HG03139 (cell line): ENCODE data around the gene TOGARAM2.

Experiments used
- ATAC-seq: cut with Tn5 transposase; IDR thresholded peaks from one replicate; pipeline ENCODE4 v1.9.1; 2021; ENCODE audit not compliant: unreplicated experiment

The TOGARAM2 gene

GRCh38 chr2:28997847-28998735 lies 17.0 kb downstream of the TOGARAM2 start:
- no peak for ATAC-seq

DNA sequence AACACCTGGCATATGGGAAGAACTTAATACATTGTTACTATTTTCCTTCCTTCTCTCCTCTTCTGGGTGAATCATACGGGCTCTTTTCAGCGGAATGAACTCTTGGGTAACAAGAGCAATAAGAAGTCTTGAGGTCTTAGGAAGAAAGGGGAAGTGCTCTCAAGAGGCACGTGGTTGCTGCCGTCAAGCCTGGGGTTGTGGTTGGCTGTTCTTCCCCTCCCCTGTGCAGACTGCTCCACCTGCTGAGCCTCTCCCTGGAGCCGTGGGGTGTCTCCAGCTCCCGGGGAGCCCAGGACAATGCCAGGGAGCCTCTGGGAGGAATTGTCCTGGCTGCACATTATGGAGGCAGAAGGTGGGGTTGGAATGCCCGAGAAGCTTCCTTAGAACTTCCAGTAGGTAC lies 19.4 kb downstream of the TOGARAM2 start:
- peak; percentile 95 for ATAC-seq

GRCh38 chr2:29000956-29001355 lies 19.9 kb downstream of the TOGARAM2 start:
- ATAC-seq, result peak; percentile 36

- no peak for ATAC-seq
Measured at GRCh38 chr2:29001806-29002205, 20.7 kb downstream of the TOGARAM2 start.

DNA sequence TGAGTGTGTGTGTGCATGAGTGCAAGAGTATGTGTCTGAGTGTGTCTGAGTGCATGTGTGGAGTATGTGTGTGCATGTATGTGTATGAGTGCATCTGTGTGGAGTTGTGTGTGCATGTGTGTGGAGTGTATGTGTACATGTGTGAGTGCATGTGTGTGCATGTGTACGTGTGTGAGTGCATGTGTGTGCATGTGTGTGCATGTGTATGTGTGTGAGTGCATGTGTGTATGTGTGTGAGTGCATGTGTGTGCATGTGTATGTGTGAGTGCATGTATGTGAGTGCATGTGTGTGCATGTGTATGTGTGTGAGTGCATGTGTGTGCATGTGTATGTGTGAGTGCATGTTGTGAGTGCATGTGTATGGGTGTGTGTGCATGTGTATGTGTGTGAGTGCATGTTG lies 23.7 kb downstream of the TOGARAM2 start:
- no peak for ATAC-seq

- ATAC-seq, result no peak
Measured at GRCh38 chr2:29005331-29005730, 24.2 kb downstream of the TOGARAM2 start.

DNA sequence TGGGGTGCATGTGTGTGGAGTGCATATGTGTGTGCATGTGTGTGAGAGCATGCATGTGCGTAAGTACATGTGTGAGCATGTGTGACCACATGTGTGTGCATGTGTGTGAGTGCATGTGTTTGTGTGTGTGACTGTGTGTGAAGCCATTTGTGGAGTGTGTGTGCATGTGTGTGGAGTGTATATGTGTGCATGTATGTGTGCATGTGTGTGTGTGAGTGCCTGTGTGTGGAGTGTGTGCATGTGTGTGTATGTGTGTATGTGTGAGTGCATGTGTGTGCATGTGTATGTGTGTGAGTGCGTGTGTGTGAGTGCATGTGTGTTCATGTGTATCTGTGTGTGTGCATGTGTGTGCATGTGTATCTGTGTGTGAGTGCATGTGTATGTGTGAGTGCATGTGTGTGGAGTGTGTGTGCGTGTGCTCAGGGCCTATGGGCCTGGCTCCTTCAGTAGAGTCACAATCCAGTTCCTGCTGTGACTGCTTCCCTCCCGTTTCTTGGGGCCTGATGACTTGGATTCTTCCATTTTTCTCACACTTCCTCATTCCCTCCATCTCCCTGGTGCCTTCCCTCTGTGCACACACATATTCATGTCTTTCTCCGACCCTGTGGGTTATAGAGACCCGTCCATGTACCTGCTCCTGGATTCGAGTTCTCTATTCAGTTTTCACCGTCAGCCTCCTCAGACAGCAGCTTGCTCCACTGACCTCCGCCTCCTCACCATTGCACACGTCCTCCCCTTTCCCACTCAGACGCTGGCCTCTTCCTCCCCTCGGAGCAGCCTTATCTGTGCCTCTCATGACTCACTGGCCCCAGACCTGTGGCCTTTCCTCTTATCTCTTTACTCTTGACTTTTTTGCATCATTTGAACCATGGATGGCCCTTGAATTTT lies 25.2 kb downstream of the TOGARAM2 start:
- ATAC-seq, result no peak

GRCh38 chr2:29006980-29007301 lies 25.8 kb downstream of the TOGARAM2 start:
- no peak for ATAC-seq

DNA sequence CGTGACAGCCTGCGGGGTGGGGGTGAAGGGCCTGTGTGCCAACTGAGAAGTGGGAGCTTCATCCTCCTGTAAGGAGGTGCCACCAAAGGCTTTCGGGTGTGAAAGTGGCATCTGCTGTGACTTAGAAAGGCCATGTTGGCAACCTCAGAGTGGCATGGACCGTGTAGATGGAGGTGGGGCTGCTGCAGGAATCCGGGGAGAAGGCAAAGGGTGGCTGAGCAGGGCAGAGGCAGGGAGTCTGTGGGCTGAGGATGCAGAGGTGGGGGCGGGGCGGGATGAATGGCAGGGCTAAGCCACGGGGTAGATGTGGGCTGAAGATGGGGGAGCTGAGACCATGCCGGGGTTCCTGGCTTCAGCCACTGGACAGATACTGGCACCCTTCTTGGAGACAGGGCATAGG lies 28.2 kb downstream of the TOGARAM2 start:
- ATAC-seq, result no peak

- no peak for ATAC-seq
Measured at GRCh38 chr2:29009711-29010677, 28.9 kb downstream of the TOGARAM2 start.

GRCh38 chr2:29010946-29011345 lies 29.8 kb downstream of the TOGARAM2 start:
- ATAC-seq, result no peak

- no peak for ATAC-seq
Measured at GRCh38 chr2:29011418-29012060, 30.4 kb downstream of the TOGARAM2 start.

- ATAC-seq, result no peak
Measured at GRCh38 chr2:29012211-29012681, 31.1 kb downstream of the TOGARAM2 start.

- no peak for ATAC-seq
Measured at GRCh38 chr2:29013057-29013780, 32.1 kb downstream of the TOGARAM2 start.

GRCh38 chr2:29014331-29014730 lies 33.2 kb downstream of the TOGARAM2 start:
- peak; percentile 4 for ATAC-seq

DNA sequence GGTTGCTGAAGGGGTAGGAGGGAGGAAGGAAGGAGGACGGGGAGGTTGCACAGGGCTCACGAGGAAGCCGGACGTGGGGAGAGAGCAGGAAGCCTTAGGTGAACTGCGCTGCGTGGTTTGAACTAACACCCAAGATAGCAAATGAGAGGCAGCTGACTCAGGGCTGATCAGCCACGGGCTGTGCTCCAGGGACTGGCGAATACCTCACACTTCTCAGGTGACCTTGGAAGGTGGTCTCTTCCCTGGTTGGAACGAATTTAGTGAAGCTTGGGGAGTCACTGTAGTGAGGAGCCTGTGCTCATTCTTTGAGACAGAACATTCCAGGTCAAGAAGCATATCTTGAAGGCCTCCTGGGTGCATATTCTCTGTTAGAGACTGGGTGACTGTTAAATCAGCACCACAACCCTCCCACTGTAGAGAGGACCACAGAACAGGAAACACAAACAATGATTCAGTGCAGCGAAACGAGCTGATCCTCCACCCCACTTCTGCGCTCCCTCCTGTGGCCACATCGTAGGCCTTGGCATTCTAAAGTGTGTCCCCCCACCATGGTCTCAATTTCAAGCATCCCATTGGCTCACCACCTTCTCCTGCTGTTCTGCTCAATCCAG lies 33.8 kb downstream of the TOGARAM2 start:
- ATAC-seq, result peak; percentile 39

DNA sequence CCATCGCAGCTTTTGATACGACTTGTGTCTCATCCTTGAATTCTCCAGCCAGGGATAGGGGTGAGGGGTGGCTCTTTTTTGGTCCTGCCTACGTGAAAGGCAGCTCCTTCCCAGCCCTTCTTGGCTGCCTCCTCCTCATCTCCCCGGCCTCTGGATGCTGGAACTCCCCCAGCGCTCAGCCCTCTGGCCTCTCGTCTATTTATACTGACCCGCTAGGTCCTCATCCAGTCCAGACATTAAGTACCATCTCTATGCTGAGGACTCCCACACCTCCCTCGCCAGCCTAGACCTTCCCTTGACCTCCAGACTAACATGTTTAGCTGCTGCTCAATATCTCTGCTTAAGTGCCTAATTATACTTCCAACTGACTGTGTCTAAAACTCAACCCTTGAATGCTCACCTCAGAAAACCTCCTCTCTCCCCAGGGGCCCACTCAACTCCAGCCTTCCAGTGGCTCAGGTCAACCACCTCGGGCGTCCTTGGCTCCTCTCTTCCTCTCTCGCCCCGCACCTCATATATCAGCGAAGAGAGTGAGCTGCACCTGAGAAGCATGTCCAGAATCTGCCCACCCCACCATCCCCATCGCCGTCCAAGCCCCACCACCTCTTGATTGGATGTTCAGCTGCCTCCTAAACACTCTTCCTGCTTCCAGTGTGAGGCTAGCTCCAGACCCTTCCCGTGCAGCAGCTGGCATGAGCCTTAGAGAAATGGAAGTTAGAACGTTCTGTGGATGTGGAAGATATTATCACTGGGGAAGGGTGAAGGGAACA lies 34.8 kb downstream of the TOGARAM2 start:
- ATAC-seq, result no peak

DNA sequence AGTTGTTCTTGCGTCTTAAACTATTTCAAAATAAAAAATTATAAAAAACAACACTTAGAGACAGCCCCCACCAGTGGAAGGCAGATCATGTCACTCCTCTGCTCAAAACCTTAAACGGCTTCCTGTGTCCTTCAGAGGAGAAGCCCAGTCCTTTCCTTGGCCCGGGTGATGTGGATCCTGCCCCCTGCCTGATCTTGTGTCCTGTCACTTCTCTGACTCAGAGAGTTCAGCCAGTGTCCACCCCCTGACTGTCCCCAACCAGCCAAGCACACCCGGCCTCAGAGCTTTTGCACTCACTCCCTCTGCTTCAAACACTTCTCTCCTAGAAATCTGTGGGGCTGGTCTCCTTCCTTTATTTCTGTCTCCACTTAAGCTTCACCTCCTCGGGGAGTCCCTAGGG lies 35.4 kb downstream of the TOGARAM2 start:
- no peak for ATAC-seq
